ENCODE measurements around the gene ATP5IF1. TPM values are rescaled to one million over a fixed set of nuclear protein-coding genes. Genes with fewer than 3 reads are reported as not detected.

Gene ATP5IF1
- total and polyA plus RNA-seq, 2 of the 13 experiments (the other 11 are each of a cell fraction or from before 2014, with no cell fraction given) = 97.7 to 131 TPM

GRCh38 chr1:28246427-28246832 is 10.5 kb downstream of the ATP5IF1 start (continued):
- TF ChIP-seq GATAD1 (CRISPR knock-in tag; IDR thresholded peaks at IDR 0.05) (peak; percentile 28; the same call in 1 of the 2 replicates), ZFX (CRISPR knock-in tag; IDR thresholded peaks at IDR 0.05; ENCODE audit: low read depth) (no peak; the same call in 1 of the 2 replicates), SNRNP70 (IDR thresholded peaks at IDR 0.05; ENCODE audit: low read depth, low read length) (no peak), ZNF446 (CRISPR knock-in tag; IDR thresholded peaks at IDR 0.05) (no peak), ZNF687 (CRISPR knock-in tag; IDR thresholded peaks at IDR 0.05) (no peak), SMYD3 (CRISPR knock-in tag; IDR thresholded peaks at IDR 0.05) (peak; percentile 42; the same call in 1 of the 2 replicates), MEF2D (CRISPR knock-in tag; IDR thresholded peaks at IDR 0.05) (no peak), FOXP4 (CRISPR knock-in tag; IDR thresholded peaks at IDR 0.05) (peak; percentile 48; the same call in 1 of the 2 replicates), ZMAT5 (CRISPR knock-in tag; IDR thresholded peaks at IDR 0.05; ENCODE audit: borderline replicate concordance, low read depth) (no peak), TCF7 (IDR thresholded peaks at IDR 0.05; ENCODE audit: low read depth) (0 out of 2 replicates have a peak, but pooled peaks have one; percentile 11), MIER3 (CRISPR knock-in tag; IDR thresholded peaks at IDR 0.05; ENCODE audit: borderline replicate concordance) (0 out of 2 replicates have a peak, but pooled peaks have one; percentile 42), NCOA1 (CRISPR knock-in tag; IDR thresholded peaks at IDR 0.05) (no peak), ATM (IDR thresholded peaks at IDR 0.05; ENCODE audit: borderline replicate concordance) (no peak), ZNF710 (CRISPR knock-in tag; IDR thresholded peaks at IDR 0.05; ENCODE audit: borderline replicate concordance) (peak; percentile 13; the same call in 1 of the 2 replicates), PLRG1 (conservative IDR thresholded peaks at IDR 0.05) (no peak), ZSCAN29 (CRISPR knock-in tag; conservative IDR thresholded peaks at IDR 0.05) (peak; percentile 57; the same call in 1 of the 2 replicates)

Measured in HepG2 (cell line).